Right renal pelvis (tissue), 4 donors: Measurements from ENCODE around the gene DNMT3A. TPM values are rescaled to one million over a fixed set of nuclear protein-coding genes. Genes with fewer than 3 reads are reported as not detected.

Experiments used
- DNase-seq, 4 donors: peaks; one replicate each; pipeline ENCODE4 v3.0.0-alpha.2; 2013; ENCODE audit warnings: low read depth in 4 of 4, low spot score in 3 of 4, missing footprints in 1 of 4
- polyA plus RNA-seq, 4 donors: library from polyadenylated mRNA; unstranded; fragments of 120-200 nt; gene quantifications; one replicate each; pipeline ENCODE4 v1.2.1, GENCODE V29; 2013; ENCODE audit not compliant: insufficient read length in 4 of 4

Gene DNMT3A
- polyA plus RNA-seq, 4 donors = 75.3 to 81.4 (median 77.6) TPM

DNA sequence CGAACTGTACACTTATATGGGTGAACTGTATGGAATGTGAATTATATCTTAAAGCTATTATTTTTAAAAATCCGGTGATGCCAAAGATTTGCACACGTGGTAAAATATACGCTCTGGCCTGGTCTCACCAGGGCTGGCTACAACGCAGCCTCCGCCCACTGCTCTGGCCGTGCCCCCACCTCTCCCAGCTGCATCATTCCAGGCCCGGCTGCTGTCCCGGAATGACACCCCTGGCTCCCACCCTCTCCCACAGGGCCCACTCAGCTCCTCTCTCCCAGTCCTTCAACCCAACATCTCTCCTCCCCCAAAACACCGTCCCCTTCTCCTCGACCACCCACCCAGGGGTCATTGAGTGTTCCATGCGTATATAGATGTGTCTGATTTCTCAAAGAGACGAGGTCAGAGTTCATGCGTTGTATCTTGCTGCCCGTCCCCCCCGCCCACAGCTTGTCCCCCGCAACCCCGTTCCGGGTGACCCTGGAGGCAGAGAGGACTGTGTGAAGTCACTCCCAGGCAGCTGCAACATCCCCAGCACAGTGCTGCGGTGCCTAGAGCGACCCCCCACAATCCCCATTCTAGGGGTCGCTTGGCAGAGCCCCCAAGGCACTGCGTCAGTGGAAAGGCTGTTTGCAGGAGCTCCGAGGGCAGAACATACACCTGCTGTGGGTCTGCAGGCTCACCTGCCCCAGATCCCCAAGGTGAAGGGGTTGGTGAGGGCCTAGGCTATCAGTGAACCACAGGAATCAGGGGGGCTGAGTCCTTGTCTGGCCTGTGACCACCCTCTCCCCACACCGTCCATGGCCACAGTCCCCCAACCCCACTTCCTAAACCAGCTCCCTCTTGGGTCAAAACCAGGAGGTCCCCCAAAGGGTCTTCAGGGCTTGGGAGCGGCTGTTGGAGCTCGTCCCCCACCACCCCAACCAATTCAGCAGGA, 13.3 kb downstream of the DNMT3A start:
- DNase-seq = no peak

DNA sequence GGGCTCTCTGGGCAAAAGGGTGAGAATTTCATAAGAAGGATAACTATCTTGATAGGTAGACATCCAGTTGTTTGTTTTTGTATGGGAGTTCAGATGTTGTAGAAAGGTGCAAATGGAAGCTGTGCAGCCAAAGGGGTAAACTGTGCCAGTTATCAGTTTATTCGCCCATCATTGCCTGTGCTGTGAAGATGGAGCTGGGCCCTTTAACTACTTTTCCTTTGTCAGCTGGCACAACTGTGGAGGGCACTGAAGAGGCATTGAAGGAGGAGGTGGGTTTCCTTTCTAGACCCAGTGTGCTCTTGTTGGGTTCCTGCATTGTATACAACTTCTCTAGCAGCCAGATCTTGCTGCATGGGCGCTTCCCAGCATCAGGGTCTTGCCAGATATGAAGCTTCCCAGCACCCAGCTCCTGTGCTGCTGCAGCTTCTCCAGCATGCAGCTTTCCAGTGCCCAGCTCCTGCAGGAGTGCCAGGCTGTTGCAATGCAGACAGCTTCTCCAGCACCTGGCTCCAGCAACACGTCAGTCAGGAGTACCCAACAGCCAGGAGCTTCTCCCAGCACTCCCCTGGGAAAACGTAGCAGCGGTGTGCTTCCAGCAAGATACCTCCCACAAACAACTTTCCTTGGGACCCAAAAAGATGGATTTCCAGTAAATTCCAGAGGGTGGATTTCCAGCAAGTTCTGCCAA, 15.3 kb downstream of the DNMT3A start:
- DNase-seq = no peak

DNA sequence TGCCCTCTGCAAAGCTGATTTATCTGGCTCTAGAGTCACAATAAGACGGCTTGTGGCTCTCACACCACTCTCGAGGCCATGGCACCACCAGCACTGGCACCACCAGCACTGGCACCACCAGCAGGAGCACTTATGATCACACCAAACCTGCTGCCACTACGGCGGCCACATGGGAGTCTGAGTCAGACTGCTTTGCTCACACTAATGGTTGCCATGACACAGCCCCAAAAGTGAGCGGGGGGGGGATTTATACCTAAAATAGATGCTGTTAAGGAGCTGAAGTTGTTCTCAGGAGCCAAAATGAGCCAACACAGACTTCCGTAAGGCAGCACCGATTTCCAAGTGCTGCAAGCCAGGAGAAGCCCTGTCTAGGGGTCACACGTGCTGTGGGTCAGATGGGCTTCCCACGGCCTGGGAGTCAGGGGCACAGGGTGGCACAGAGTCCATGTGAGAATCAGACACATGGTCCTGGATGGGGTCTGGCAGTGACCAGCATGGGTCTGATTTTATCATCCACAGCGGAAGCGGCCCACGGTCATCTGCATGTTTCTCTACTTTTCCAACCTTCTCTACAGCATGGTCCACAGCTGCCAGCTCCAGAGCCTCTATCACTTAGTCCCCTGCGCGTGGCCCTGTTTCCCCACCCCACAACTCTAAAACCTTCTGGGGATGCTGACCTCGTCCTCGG, 16.7 kb downstream of the DNMT3A start:
- no peak for DNase-seq

DNA sequence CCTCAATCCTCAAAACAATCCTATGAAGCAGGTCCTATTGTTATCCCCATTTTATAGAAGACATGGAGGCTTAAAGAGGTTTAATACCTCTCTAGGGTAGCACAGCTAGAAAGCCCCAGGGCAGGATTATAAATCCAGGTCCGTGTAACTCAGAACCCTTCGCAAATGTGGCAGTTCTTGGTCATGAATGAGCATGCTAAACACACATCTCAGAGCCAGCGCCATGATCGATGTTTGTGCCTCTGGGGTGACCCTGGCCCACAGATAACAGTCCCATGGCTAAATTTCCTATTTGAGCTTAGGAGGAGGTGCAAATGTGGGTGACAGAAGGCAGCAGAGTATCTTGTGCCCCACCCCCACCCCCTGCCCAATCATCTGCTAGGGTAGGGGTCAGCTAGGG, 17.5 kb downstream of the DNMT3A start:
- DNase-seq = no peak

DNA sequence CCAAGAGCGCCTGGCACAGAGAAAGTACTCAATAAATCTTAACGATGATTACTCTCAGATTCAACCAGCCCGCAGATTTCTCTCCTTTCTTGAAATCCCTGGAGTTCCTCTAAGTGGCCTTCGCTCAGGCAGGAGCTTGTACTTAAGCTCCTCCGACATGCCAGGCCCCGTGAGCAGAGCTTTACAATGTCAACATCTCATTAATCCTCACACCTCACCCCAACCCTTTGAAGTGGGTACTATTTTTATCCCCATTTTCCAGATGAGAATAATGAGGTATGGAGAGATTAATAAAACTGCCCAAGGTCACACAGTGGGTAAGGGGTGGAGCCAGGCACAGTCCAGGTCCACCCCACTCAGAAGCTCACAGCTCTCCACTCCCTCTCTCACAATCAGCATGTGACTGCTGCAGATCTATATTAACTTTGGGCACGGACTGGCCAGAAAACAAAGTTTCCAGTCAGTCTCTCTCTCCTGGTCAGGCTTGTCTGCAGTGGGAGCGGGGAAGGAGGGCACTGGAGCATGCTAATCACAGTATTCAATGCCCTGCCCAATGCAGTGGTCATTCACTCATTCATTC, 18.0 kb downstream of the DNMT3A start:
- DNase-seq = no peak

DNA sequence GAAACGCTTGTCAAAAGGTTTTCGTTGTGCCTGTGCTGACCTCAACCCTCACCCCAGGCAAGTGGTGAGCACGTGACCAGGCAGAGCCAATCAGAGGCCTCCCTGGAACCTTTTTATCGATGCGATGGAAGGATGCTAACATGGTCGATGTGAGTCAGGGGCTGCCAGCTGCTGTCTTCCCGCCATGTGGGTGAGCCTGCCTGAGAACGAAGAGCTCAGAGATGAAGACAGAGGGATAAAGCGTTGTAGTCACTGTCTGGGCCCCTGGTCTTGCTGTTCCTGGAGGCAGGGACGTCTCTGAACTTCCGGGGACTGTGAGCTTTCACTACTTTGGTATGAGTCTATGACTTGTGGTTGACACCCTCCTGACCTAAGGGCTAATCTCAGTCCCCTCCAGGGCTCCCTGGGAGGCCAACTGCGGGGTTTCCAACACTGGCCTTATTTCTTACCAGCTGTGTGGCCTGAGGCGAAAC, 18.6 kb downstream of the DNMT3A start:
- DNase-seq = no peak

DNA sequence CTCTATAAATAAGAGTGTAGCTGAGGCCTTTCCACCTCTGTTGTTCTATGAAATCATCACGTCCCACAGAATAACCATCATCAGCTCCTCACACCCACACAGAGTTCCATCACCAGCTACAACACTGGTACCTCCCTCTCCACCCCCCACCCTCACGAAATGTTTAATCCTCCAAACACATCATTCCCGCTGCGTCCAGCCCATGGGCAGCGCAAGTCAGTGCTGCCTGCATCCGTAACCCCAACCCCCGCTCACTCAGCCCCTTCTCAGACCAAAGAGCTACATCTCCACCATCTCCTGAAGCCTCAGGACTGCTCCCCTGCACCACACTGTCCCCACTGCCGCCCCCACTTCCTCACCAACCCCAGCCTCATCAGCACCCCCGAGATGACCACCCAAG, 19.4 kb downstream of the DNMT3A start:
- no peak for DNase-seq

DNA sequence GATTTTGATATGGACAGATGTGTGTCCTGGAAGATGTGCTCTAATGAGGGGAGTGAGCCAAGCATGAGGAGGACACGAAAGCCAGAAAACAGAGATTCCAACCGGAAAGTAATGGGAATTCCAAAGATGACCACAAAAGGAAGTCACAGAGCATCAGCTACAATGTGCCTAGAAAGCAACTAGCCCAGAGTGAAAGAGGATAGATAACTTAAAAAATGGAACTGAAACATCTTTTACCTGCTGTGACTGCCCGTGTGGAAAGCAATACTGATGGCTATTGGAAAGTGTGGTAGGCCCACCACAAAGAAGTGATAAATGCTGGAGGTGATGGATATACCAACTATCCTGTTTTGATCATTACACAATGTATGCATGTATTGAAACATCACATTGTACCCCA, 21.6 kb downstream of the DNMT3A start:
- no peak for DNase-seq

DNA sequence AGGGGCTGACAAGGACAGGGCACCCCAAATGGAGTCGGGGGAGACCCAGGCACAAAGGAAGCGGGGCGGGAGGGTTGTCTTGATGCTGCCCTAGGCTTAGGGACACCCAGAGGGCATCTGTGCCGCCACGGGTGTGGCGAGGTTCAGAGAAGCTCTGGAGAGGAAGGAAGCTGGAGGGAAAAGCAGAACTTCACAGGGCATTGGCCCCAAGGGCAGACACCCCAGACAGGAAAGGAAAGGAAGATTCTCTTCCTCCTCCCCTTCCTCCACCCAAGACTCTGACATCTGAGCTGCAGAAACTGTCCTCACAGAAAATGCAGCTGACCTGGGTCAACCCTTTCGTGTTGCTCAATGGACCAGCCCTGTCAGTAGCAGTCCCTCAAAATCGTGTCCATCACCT, 25.6 kb downstream of the DNMT3A start:
- no peak for DNase-seq

DNA sequence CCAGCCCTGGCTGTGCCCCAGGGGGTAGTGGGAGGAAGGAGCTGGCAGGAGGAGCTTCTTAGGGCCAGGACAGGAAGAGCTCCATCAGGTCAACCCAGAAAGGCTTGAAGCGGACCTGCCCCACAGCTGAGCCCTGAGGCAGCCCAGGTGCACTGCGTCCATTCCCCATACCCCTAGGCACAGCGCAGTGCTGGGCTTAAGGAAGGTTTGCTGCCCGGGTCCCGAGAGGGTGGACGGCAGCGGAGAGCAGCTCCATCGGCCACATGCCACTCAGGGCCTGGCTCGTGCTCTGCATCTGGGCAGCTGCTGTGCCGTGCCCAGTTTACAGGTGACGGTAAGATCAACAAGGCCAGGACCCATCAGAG, 26.4 kb downstream of the DNMT3A start:
- no peak for DNase-seq

DNA sequence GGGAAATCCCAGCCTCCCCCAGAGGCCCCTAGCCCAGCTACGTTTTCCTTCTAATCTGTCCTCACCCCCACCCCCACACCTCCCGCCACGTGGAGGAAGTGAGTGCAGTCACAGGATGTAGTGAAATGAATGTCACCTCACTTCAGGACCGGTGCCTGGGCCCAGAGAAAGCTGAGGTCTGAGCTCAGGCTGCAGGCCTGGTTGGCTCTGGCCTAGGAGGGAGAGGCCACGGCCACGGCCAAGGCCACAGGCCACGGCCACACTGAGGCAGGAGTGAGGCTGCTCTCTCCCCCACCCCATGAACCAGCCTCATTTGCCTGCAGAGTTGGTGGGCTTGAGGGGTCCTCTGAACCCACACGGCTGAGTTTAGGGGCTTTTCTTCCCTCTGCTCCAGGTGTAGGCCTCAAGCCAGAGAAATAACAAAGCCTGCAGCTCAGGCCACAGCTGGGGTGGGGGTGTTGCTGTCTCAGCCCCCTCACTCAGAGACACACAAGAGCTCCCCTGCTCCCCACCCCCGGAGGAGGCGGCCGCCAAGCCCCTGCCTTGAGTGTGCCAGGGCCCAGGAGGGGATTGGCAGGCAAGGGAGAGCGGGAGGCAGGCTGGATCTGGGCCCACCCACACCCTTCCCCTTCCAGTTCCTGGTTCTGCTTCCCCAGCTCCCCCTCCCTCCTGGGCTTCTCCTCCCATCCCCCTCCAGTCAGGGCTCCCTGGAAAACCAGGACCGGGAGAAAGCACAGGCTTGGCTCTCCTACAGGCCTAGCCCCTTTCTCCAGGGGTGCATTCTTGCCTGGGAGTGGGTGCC, 27.0 kb downstream of the DNMT3A start:
- peak; percentile 60 to 81 (median 76) for DNase-seq

DNA sequence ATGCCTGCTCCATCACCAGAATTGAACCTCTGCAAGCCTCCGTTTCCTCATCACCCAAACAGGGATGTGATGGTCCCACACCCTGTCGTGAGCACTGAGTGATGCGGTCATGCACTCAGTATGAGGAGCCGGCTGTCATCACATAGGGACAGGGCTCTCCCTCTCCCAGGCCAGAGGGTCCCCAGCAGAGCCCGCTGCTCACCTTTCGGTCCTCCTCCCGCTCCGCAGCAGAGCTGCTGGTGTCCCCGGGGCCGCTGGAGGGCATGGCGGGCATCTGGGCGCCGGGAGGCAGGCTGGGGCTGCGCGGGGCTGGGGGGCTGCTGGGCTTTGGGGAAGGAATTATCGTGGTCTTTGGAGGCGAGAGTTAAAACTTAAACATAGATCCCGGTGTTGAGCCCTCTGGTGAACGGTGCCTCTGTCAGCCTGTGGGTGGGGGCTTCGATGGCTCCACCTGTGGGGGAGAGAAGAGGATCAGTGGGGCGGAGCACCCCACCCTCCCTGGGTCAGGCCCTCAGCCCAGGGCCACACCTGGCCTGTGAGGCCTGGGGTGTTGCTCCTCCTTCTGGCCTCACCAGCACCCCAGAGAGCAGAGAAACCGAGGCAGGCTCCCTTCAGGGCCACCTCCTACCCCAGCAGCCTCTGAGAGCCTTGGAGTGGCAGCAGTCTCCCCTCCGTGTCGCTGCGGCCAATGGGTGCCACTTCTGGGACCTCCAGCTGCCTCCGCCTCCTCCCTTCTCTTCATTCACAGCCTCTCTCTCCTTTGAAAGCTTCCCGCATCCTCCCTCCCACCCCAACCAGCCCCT, 27.8 kb downstream of the DNMT3A start:
- no peak for DNase-seq

DNA sequence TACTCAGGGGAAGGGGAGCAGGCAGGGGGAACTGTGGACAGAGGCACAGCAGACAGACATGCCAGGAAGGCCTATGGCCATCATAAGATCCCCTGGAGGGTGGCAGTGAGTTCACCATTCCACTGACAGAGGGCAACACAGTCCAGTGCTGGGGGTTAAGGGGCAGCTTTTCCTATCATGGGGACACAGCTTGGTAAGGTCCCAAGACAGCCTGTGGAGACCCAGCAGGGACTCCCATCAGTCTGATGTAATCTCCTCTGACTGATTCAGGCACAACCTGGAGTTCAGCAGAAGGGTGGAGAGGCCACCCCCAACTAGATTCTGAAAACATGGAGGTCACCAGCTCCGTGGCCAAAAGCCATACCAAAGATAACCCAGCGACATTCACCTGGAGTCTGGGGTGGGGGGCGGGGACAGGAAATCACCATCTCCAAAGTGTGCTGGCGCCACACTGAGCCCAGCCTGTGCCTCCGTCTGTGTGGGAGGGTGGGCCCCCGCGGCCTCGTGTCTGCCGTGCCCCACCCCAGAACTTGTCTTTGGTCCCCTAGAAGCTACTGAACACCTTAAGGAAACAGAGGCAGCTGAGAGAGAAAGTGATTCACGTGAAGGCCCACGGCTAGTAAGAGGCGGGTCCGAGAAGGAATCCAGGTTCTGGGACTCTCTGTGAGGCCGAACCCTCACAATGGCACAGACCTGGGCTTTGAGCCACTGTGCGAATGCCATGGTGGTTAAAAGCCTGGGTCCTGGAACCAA, 28.6 kb downstream of the DNMT3A start:
- no peak for DNase-seq

DNA sequence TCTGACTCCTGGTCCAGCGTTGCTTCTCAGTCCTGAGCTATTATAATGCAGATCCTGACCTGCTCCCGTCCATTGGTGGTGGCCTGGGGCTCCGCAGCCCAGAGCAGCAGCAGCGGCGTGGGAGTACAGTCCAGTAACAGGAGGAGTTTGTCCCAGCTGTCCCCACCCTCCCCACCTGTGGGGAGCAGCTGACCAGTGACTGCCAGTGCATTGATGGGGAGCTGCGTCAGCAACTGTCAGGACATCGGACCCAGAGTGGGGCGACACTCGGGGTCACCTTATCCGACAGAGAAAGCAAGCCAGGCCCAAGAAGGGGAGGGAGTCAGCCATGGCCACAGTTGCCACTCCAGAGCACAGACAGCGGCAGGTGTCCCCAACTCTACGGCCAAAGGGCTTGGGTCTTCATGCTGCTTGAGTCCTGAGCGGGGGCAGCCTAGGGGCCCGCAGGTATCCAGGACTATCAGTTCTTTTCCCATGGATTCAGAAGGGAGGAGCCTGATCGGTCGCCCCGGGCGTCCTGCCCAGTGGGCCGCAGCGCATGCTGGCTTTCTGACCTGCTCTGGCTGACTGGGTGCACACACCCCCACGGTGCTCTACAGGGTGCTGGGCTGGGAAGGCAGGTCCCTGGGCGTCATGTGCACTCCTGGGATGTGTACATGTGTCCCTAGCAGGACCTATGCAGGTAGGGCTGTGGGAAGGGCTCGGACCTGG, 29.7 kb downstream of the DNMT3A start:
- no peak for DNase-seq

DNA sequence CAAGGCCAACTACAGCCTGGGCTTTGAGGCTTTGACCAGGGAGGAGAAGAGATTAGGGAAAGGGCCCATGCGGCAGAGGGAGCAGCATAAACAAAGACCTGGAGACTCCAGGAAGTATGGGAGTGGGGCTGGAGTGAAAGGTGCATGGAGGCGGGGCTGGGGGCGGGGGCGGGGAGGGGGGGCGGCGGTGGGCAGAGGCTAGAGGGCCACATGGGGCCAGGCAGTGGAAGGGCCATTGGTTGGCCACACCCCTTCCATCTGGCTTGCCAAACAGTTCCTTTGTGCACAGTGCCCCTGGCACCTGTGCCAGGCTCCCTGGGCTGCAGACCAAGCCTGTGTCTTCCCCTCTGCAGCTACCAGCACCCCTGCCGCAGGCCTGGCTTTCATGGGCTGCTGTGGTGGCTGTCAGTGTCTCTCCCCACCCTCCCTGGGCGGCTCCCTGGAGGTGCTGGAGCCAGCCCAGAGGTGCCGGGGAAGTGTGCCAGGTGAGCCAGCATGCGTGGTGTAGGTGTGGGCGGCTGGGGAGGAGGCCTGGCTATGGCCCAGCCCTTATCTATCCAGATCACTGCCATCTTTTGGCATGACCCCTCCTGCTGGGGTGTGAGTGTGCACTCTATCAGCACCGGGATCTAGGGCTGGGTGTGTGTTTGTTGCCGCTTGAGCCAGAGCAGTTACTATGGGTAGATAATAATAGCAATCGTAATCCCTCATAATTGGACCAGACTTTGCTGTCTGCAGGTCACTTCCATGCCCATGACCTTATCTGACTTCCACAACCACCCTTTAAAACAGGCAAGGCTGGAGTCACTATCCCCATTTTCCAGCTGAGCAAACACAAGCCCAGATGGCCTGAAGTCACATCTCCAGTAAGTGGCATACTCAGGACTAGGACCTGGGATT, 30.5 kb downstream of the DNMT3A start:
- no peak for DNase-seq

DNA sequence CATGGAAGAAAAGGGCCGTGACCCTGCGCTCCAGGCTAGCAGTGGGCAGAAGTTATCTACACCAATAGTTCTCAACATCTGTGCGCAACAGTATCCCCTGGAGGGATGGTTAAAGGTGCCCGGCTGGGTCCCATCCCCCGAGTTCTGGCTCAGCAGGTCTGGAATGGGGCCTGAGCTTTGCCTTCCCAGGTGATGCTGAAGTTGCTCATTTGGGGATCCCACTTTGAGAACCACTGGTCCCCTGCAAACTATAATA, 31.1 kb downstream of the DNMT3A start:
- no peak for DNase-seq

DNA sequence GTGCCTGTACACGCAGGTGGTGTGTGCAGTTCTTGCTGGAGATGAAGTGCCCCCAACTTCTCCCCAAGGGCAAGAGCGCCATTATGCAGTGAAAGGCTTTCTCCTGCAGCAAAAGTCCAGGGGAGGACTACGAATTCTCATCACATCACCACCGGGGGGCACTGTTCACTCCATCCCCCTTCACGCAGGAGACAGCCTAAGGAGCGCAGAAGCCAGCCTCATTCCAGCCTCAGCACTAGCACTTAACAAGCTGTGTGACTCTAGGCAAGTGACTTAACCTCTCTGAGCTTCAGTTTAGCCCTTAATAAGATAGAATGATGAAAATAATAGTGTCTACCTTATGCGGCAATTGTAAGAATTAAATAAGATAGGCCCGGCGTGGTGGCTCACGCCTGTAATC, 32.3 kb downstream of the DNMT3A start:
- DNase-seq = no peak
